WTC11 (cell line): Measurements from ENCODE around the gene RBM38. TPM values are rescaled to one million over a fixed set of nuclear protein-coding genes. Genes with fewer than 3 reads are reported as not detected.

ENCODE experiments used
- ATAC-seq: fragments of 200-7000 bp; cut with Tn5 transposase; 2 replicates; pipeline ENCODE4 v1.10.0; 2021; ENCODE audit warnings: mild to moderate bottlenecking, moderate library complexity
- CTCF ChIA-PET: fragments of 300-600 bp; sonication (Branson Sonifier 250); formaldehyde crosslinking; loops from one replicate; lab custom pipeline; 2021; ENCODE audit warnings: antibody characterized with exemption; lab: Charles Lee
- POLR2A ChIA-PET: fragments of 350-600 bp; sonication (Branson Sonifier 250); formaldehyde crosslinking; loops from one replicate; lab custom pipeline; 2021; ENCODE audit warnings: antibody characterized with exemption; lab: Charles Lee
- DNase-seq: peaks from one replicate; pipeline ENCODE4 v3.0.0; 2021; ENCODE audit warnings: low spot score
- H3K27ac Mint-ChIP-seq: 2 replicates; pipeline ENCODE4 v1.8.0; 2021; ENCODE audit warnings: mixed read lengths
- H3K27me3 Mint-ChIP-seq: 2 replicates; pipeline ENCODE4 v1.8.0; 2021; ENCODE audit warnings: low read depth, mild to moderate bottlenecking, moderate library complexity, mixed read lengths
- H3K36me3 Mint-ChIP-seq: 2 replicates; pipeline ENCODE4 v1.8.0; 2021; ENCODE audit warnings: mixed read lengths
- H3K4me1 Mint-ChIP-seq: 2 replicates; pipeline ENCODE4 v1.8.0; 2022; ENCODE audit warnings: mixed read lengths
- H3K4me3 Mint-ChIP-seq: 2 replicates; pipeline ENCODE4 v1.8.0; 2021; ENCODE audit warnings: mild to moderate bottlenecking, moderate library complexity, mixed read lengths
- H3K9me3 Mint-ChIP-seq: 2 replicates; pipeline ENCODE4 v1.8.0; 2021; ENCODE audit warnings: mixed read lengths
- ATF1 ChIP-seq: sonication (generic); formaldehyde crosslinking; IDR thresholded peaks from 2 replicates; pipeline ENCODE4 v1.8.1; 2023; ENCODE audit warnings: mild to moderate bottlenecking, moderate library complexity, missing genetic modification reagents
- CBFB ChIP-seq: sonication (generic); formaldehyde crosslinking; IDR thresholded peaks from 2 replicates; pipeline ENCODE4 v1.8.1; 2022; ENCODE audit warnings: mild to moderate bottlenecking, low read depth, missing genetic modification reagents
- CREM ChIP-seq: sonication (generic); formaldehyde crosslinking; IDR thresholded peaks from 2 replicates; pipeline ENCODE4 v1.8.1; 2022; ENCODE audit warnings: mild to moderate bottlenecking, missing genetic modification reagents, moderate library complexity
- EMX1 ChIP-seq: fragments of 250-450 bp; sonication (Bioruptor Pico); IDR thresholded peaks from 2 replicates; pipeline ENCODE4 v1.8.0; 2021; ENCODE audit warnings: mild to moderate bottlenecking
- FOXK1 ChIP-seq: sonication (generic); formaldehyde crosslinking; IDR thresholded peaks from 2 replicates; pipeline ENCODE4 v1.8.0; 2022; ENCODE audit warnings: mild to moderate bottlenecking, moderate library complexity, missing genetic modification reagents
- FOXP1 ChIP-seq: sonication (generic); formaldehyde crosslinking; IDR thresholded peaks from 2 replicates; pipeline ENCODE4 v1.8.0; 2022; ENCODE audit warnings: missing genetic modification reagents, mild to moderate bottlenecking, moderate library complexity, borderline replicate concordance
- HMGA2 ChIP-seq: fragments of 250-450 bp; sonication (Bioruptor Pico); IDR thresholded peaks from 2 replicates; pipeline ENCODE4 v1.4.0; 2021; ENCODE audit warnings: mild to moderate bottlenecking, moderate library complexity
- NFE2L1 ChIP-seq: sonication (generic); formaldehyde crosslinking; IDR thresholded peaks from 2 replicates; pipeline ENCODE4 v1.8.1; 2023; ENCODE audit warnings: missing genetic modification reagents
- NR3C1 ChIP-seq: sonication (generic); formaldehyde crosslinking; conservative IDR thresholded peaks from 2 replicates; pipeline ENCODE4 v1.8.1; 2023; ENCODE audit warnings: low read depth, mild to moderate bottlenecking, missing genetic modification reagents
- SP1 ChIP-seq: sonication (generic); formaldehyde crosslinking; conservative IDR thresholded peaks from 2 replicates; pipeline ENCODE4 v1.8.1; 2022; ENCODE audit warnings: missing genetic modification reagents
- TP53 ChIP-seq: sonication (generic); formaldehyde crosslinking; IDR thresholded peaks from 2 replicates; pipeline ENCODE4 v1.8.1; 2023; ENCODE audit warnings: mild to moderate bottlenecking, missing genetic modification reagents
- ZNF416 ChIP-seq: fragments of 250-450 bp; sonication (Bioruptor Pico); IDR thresholded peaks from 2 replicates; pipeline ENCODE4 v1.9.0; 2021; ENCODE audit warnings: mild to moderate bottlenecking, inconsistent platforms
- ZNF671 ChIP-seq: fragments of 250-450 bp; sonication (Bioruptor Pico); IDR thresholded peaks from 2 replicates; pipeline ENCODE4 v1.8.0; 2021; ENCODE audit warnings: mild to moderate bottlenecking
- total RNA-seq: library from RNA; stranded (reverse); gene quantifications from 3 replicates; pipeline ENCODE4 v1.2.3, GENCODE V29; 2021
- TF ChIP-seq, protein P1 (sequence below): sonication (generic); formaldehyde crosslinking; IDR thresholded peaks from 2 replicates; pipeline ENCODE4 v1.8.0; 2023; ENCODE audit warnings: missing genetic modification reagents
- TF ChIP-seq, protein P2 (sequence below): sonication (generic); formaldehyde crosslinking; conservative IDR thresholded peaks from 2 replicates; pipeline ENCODE4 v1.8.1; 2023; ENCODE audit warnings: mild to moderate bottlenecking, low read depth, missing genetic modification reagents, moderate library complexity
- TF ChIP-seq, protein P3 (sequence below): sonication (generic); formaldehyde crosslinking; IDR thresholded peaks from 2 replicates; pipeline ENCODE4 v1.8.1; 2023; ENCODE audit warnings: mild to moderate bottlenecking, missing genetic modification reagents, borderline replicate concordance
- TF ChIP-seq, protein P4 (sequence below): sonication (generic); formaldehyde crosslinking; IDR thresholded peaks from 2 replicates; pipeline ENCODE4 v1.8.1; 2022; ENCODE audit warnings: low read depth, missing genetic modification reagents, borderline replicate concordance
- TF ChIP-seq, protein P5 (sequence below): sonication (generic); formaldehyde crosslinking; IDR thresholded peaks from 2 replicates; pipeline ENCODE4 v1.8.0; 2022; ENCODE audit warnings: mild to moderate bottlenecking, missing genetic modification reagents
- TF ChIP-seq, protein P6 (sequence below): sonication (generic); formaldehyde crosslinking; IDR thresholded peaks from 2 replicates; pipeline ENCODE4 v1.8.0; 2022; ENCODE audit warnings: mild to moderate bottlenecking, missing genetic modification reagents

Gene RBM38
- total RNA-seq, 1 experiment from 2014 or later, result 69.0 TPM

DNA sequence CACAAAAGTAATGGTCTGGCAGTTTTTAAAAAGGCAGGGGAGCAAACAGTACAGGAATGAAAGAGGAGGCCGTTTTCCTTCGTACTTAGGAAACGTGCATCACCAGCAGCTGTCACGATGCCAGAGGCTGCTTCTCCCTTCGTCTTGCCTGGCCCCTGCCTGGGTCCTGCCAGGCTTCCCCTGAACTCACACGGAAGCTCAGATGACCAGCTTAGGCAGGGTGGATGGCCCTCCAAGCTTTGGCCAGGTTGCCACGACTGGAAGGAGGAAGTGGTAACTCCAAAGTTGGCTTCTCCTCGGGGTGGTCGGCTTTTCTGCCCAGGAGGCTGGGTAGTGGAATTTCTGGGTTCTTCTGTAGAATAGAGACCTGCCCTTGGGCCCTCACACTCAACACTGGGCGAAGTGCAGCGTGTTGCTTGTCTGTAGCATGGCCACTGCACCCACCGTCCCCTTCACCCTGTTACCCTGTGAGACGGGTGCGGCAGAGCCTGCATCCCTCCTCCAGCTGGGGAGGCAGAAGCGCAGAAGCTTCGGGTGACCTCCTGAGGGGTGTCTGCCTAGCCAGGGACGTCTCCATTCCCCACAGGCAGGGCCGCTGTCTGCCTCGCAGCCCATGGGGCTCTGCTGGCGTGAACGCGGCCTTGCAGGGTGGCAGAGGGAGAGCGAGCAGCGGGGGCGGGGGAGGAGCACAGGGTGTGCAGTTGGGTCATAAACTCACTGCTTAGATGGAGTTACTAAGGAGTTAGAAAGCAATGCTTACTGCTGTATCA lies 18.4 kb upstream of the RBM38 start:
- DNase-seq, result no peak
- H3K4me3 Mint-ChIP-seq, result no peak overlapping the region

DNA sequence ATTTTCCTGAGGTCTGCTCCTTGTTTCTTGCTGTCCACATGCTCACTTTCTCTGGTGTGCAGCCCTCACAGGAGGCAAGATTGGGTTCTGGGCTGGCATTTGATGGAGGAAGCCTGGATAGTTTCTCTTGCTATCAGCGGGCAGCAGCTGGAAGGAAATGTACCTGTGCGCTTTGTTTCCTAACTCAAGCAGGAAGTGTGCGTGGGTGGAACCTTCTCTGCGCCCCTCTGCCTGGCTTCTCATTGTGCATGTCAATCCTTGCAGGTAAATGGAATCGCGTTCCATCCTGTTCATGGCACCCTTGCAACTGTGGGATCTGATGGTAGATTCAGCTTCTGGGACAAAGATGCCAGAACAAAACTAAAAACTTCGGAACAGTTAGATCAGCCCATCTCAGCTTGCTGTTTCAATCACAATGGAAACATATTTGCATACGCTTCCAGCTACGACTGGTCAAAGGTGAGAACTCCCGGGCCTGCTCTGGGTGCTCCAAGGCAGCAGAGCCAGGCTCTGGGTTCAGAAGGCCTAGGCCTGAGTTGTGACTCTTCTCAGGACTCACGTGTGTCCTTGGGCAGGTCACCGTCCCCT lies 16.8 kb upstream of the RBM38 start:
- H3K4me3 Mint-ChIP-seq, result no peak overlapping the region
- ATAC-seq (peak; percentile 52), DNase-seq (no peak)
- peaks cover 12% of the 10 kb centered on the region for H3K4me1 Mint-ChIP-seq
- TF ChIP-seq ATF1 (CRISPR knock-in tag) (no peak), ZNF416 (CRISPR knock-in tag) (no peak), SP1 (CRISPR knock-in tag) (no peak), ZNF671 (CRISPR knock-in tag) (no peak), CBFB (CRISPR knock-in tag) (no peak), FOXK1 (CRISPR knock-in tag) (no peak), FOXP1 (CRISPR knock-in tag) (no peak), NFE2L1 (CRISPR knock-in tag) (no peak), HMGA2 (CRISPR knock-in tag) (no peak)
- TF ChIP-seq, protein P1, sequence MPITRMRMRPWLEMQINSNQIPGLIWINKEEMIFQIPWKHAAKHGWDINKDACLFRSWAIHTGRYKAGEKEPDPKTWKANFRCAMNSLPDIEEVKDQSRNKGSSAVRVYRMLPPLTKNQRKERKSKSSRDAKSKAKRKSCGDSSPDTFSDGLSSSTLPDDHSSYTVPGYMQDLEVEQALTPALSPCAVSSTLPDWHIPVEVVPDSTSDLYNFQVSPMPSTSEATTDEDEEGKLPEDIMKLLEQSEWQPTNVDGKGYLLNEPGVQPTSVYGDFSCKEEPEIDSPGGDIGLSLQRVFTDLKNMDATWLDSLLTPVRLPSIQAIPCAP (CRISPR knock-in tag), result no peak
- TF ChIP-seq, protein P2, sequence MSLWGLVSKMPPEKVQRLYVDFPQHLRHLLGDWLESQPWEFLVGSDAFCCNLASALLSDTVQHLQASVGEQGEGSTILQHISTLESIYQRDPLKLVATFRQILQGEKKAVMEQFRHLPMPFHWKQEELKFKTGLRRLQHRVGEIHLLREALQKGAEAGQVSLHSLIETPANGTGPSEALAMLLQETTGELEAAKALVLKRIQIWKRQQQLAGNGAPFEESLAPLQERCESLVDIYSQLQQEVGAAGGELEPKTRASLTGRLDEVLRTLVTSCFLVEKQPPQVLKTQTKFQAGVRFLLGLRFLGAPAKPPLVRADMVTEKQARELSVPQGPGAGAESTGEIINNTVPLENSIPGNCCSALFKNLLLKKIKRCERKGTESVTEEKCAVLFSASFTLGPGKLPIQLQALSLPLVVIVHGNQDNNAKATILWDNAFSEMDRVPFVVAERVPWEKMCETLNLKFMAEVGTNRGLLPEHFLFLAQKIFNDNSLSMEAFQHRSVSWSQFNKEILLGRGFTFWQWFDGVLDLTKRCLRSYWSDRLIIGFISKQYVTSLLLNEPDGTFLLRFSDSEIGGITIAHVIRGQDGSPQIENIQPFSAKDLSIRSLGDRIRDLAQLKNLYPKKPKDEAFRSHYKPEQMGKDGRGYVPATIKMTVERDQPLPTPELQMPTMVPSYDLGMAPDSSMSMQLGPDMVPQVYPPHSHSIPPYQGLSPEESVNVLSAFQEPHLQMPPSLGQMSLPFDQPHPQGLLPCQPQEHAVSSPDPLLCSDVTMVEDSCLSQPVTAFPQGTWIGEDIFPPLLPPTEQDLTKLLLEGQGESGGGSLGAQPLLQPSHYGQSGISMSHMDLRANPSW, result no peak
- TF ChIP-seq, protein P3, sequence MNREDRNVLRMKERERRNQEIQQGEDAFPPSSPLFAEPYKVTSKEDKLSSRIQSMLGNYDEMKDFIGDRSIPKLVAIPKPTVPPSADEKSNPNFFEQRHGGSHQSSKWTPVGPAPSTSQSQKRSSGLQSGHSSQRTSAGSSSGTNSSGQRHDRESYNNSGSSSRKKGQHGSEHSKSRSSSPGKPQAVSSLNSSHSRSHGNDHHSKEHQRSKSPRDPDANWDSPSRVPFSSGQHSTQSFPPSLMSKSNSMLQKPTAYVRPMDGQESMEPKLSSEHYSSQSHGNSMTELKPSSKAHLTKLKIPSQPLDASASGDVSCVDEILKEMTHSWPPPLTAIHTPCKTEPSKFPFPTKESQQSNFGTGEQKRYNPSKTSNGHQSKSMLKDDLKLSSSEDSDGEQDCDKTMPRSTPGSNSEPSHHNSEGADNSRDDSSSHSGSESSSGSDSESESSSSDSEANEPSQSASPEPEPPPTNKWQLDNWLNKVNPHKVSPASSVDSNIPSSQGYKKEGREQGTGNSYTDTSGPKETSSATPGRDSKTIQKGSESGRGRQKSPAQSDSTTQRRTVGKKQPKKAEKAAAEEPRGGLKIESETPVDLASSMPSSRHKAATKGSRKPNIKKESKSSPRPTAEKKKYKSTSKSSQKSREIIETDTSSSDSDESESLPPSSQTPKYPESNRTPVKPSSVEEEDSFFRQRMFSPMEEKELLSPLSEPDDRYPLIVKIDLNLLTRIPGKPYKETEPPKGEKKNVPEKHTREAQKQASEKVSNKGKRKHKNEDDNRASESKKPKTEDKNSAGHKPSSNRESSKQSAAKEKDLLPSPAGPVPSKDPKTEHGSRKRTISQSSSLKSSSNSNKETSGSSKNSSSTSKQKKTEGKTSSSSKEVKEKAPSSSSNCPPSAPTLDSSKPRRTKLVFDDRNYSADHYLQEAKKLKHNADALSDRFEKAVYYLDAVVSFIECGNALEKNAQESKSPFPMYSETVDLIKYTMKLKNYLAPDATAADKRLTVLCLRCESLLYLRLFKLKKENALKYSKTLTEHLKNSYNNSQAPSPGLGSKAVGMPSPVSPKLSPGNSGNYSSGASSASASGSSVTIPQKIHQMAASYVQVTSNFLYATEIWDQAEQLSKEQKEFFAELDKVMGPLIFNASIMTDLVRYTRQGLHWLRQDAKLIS (CRISPR knock-in tag), result no peak
- TF ChIP-seq, protein P4, sequence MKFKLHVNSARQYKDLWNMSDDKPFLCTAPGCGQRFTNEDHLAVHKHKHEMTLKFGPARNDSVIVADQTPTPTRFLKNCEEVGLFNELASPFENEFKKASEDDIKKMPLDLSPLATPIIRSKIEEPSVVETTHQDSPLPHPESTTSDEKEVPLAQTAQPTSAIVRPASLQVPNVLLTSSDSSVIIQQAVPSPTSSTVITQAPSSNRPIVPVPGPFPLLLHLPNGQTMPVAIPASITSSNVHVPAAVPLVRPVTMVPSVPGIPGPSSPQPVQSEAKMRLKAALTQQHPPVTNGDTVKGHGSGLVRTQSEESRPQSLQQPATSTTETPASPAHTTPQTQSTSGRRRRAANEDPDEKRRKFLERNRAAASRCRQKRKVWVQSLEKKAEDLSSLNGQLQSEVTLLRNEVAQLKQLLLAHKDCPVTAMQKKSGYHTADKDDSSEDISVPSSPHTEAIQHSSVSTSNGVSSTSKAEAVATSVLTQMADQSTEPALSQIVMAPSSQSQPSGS, result no peak
- TF ChIP-seq, protein P5, sequence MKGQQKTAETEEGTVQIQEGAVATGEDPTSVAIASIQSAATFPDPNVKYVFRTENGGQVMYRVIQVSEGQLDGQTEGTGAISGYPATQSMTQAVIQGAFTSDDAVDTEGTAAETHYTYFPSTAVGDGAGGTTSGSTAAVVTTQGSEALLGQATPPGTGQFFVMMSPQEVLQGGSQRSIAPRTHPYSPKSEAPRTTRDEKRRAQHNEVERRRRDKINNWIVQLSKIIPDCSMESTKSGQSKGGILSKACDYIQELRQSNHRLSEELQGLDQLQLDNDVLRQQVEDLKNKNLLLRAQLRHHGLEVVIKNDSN (CRISPR knock-in tag), result no peak
- POLR2A ChIA-PET, result no interaction called here
- CTCF ChIA-PET, result interaction anchor here (1.0 kb wide), 1 partner anchor 119 kb away, joined by 3 read pairs; no protein-coding TSS in a partner anchor
- peaks cover 78% of the 10 kb centered on the region for H3K36me3 Mint-ChIP-seq
- no peaks in the 10 kb centered on the region for H3K9me3 Mint-ChIP-seq
- no peaks in the 10 kb centered on the region for H3K27me3 Mint-ChIP-seq
- H3K27ac Mint-ChIP-seq, result peak overlapping the region; percentile 87

More for the DNA sequence above, 18.4 kb upstream of the RBM38 start:
- CTCF ChIA-PET, result interaction anchor here (1.0 kb wide), 1 partner anchor 121 kb away, joined by 3 read pairs; no protein-coding TSS in a partner anchor
- Mint-ChIP-seq H3K27me3 (no peaks in the 10 kb centered on the region), H3K9me3 (no peaks in the 10 kb centered on the region)
- TF ChIP-seq NR3C1 (CRISPR knock-in tag) (no peak), EMX1 (no peak), CREM (no peak), TP53 (CRISPR knock-in tag) (no peak)
- TF ChIP-seq, protein P5 (CRISPR knock-in tag), result no peak
- TF ChIP-seq, protein P6, sequence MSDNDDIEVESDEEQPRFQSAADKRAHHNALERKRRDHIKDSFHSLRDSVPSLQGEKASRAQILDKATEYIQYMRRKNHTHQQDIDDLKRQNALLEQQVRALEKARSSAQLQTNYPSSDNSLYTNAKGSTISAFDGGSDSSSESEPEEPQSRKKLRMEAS (CRISPR knock-in tag), result no peak
- TF ChIP-seq, all 79 proteins: peak for 0
- Mint-ChIP-seq H3K36me3 (peaks cover 87% of the 10 kb centered on the region), H3K4me1 (peaks cover 12% of the 10 kb centered on the region), H3K27ac (no peak overlapping the region)
- POLR2A ChIA-PET, result no interaction called here
- no peak; the same call in 1 of the 2 replicates for ATAC-seq
